ENCODE data around the gene IKZF3.
"Not testable (repeated sequence)": the region's sequence is repeated elsewhere in the genome, so short reads cannot be mapped to it uniquely, and the experiment has no call there.

Gene IKZF3

GRCh38 chr17:39755554-39756379 lies 108.3 kb downstream of the IKZF3 start:
- DNase-seq (ENCODE audit: low read depth in 2 of 2) = no peak

- no peak for DNase-seq (ENCODE audit: low read depth in 2 of 2)
Measured at GRCh38 chr17:39754958-39755553, 109.1 kb downstream of the IKZF3 start.

DNA sequence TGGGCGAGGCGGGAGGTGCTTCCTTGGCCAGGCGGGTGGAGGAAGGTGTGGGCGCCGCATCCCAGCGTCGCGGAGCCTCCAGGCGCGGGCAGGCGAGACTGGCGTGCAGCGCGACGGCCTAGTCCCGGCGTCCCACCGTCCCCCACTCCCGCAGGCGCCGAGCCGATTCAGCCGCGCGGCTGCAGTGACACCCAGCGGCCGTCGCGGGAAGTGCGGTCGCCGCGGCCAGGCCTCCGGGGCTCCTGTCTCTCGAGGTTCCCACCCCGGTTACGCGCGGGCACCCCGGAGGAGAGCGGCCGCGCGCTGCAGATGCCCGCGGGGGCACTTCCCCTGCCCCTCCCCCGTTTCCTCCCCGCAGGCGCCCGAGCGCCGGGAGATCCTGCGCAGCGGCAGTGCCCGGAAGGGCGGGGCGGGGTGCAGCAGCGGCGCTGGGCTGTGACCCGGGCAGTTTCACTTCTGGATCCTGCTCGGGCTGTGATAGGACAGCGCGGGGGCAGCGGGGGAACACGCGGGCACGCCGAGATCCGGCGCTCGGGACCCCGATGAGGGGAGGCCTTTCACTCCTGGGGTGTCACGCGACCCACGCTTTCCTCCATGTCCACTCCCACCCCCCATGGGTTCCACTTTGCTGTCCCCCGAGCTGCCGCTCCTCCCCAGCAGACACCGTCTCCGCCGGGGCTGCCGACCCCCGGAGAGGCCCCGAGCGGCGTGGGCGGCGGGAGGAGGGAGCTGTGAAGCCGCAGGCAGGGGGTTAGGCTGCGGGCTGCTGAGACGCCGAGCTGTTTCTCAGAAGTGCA lies 109.8 kb downstream of the IKZF3 start:
- peak; percentile 92 to 95 for DNase-seq (ENCODE audit: low read depth in 2 of 2)

- DNase-seq (ENCODE audit: low read depth in 2 of 2) = peak in 1 of 2 donors; percentile 66
Measured at GRCh38 chr17:39753514-39754160, 110.5 kb downstream of the IKZF3 start.

DNA sequence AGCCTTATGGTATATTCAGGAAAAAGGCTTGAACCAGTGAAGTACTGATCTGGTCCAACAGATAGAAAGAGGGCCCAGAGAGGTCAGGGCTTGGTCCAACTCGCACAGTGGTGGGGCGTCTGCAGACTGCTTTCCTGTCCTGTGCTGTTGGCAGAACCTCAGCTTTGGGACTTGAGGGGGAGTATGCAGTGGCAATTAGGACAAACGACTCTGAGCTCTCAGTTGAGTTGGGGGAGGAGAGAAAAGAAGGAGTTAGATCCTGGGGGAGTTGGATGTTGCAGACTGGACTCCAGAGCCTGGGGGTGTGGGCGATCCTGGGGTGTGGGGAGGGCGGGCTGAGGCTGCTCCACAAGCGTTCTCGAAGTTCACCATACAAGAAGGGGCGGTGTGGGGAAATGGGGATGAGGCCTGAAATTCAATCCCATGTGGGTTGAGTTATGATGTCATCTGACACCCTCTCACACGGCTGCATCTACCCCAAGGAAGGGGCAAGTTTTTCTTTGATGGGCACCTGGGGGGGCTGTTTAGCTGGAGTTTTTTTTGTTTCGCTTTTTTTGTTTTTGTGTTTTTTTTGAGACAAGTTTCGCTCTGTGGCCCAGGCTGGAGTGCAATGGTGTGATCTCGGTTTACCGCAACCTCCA lies 111.8 kb downstream of the IKZF3 start:
- DNase-seq (ENCODE audit: low read depth in 2 of 2) = no peak

- no peak for DNase-seq (ENCODE audit: low read depth in 2 of 2)
Measured at GRCh38 chr17:39751637-39752036, 112.5 kb downstream of the IKZF3 start.

DNA sequence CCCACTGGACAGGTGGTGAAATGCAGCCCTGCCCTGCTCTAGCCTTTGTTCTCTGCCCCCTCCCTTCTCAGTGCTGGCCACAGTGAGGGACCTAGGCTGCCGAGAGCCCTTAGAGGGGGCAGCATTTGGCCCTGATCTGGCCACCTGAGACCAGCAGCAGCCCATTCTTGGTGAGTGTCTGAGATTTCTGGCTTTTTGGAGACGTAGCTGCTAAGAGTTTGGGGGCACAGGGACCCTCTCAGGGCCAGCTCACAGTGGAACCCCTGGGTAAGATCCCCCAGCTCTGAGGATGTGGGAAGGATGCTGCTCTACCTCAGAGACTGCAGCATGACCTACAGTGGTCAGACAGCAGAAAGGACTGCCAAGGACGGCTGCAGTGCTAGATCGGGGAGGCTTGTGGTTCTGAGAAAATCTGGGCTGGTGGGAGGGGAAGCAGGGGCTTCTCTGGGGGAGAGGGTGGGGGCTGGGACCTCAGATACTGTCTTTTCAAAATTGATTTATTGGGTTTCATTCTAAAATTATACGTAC lies 113.0 kb downstream of the IKZF3 start:
- DNase-seq (ENCODE audit: low read depth in 2 of 2) = no peak

DNA sequence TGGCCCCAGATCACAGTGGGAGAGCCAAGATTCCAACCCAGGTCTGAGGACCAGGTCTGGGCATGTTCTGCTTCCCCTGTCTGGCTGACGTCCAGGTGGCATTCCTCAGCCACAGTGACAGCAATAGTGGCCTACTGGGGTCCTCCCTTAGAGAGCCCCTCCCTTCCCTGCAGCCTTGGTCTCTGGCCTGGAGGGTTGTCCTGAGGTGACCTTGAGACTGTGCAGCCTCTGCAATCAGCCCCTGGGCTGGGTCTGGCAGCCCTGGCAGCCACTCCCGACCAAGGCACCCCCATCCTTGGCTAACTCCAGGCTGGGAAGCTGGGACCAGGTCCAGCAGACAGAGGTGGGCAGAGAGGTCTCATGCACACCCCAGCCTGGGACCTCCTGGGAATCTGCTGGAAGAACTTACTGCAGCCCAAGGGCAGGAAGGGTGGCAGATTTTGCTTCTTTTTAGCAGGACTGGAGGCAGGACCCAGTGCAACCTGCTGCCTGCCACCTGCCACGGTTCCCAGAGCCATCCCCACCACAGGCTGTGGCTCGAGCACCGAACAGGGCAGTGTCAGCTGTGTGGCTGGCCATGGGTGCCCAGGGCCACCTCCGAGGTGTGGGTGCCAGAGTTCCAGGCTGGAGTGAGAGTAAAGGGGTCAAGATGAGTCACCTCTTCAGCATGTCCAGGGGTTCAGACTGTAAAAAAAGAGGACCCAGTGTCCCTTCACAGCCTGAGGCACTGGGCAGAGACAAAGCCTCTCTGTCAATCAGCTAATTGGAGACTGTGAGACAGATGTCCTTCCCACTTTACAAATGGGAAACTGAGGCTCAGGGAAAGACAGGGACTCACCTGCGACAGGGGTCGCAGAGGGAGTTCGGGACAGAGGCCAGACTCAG lies 113.7 kb downstream of the IKZF3 start:
- no peak for DNase-seq (ENCODE audit: low read depth in 2 of 2)

DNA sequence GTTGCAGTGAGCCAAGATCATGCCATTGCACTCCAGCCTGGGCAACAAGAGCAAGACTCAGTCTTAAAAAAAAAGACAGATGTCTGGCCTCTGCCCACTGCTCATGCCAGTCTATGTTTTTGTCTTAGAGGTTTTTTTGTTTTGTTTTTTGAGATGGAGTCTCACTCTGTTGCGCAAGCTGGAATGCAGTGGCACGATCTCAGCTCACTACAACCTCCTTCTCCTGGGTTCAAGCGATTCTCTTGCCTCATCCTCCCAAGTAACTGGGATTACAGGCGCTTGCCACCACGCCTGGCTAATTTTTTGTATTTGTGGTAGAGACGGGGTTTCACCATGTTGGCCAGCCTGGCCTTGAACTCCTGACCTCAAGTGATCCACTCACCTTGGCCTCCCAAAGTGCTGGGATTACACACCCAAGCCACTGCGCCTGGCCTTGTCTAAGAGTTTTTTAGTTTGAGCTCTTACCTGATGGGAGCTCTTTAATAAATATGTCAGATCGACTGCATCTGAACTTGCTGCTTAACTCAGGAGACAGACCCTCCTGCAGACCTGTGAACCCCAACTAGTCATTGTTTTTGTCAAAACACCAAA lies 115.6 kb downstream of the IKZF3 start:
- not testable (repeated sequence) for DNase-seq (ENCODE audit: low read depth in 2 of 2)

- DNase-seq (ENCODE audit: low read depth in 2 of 2) = no peak
Measured at GRCh38 chr17:39747745-39748144, 116.4 kb downstream of the IKZF3 start.

DNA sequence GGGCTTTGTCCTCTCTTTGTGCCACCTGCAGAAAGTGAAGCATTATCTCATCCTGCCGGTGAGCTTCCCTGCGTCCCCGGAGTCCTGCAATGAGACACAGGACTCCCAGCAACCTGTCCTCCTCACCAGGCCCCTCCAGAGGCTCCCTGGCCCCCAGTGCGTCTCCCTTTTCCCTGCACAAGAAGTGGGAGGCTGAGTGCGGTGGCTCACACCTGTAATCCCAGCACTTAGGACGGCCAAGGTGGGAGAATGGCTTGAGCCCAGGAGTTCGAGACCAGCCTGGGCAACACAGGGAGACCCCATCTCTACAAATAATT lies 118.0 kb downstream of the IKZF3 start:
- no peak for DNase-seq (ENCODE audit: low read depth in 2 of 2)

GRCh38 chr17:39745335-39746144 lies 118.6 kb downstream of the IKZF3 start:
- no peak for DNase-seq (ENCODE audit: low read depth in 2 of 2)

DNA sequence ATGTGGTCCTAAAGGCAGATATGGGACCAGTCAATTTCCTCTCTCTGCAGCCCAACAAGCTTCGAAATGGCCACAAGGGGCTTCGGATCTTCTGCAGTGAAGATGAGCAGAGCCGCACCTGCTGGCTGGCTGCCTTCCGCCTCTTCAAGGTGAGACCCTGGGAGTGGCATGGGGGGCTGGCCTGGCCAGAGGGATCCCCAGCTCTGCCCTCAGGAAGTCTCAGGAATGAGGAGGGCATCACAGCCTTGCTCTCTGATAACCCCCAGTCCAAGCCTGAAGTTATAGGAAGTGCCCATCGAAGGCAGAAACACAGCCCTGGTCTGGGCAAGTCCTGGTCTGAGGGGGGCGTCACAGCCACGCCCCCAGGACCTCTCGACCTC lies 119.3 kb downstream of the IKZF3 start:
- no peak for DNase-seq (ENCODE audit: low read depth in 2 of 2)

- DNase-seq (ENCODE audit: low read depth in 2 of 2) = no peak
Measured at GRCh38 chr17:39744075-39744835, 119.9 kb downstream of the IKZF3 start.

- no peak for DNase-seq (ENCODE audit: low read depth in 2 of 2)
Measured at GRCh38 chr17:39742856-39743436, 121.2 kb downstream of the IKZF3 start.

- no peak for DNase-seq (ENCODE audit: low read depth in 2 of 2)
Measured at GRCh38 chr17:39742126-39742855, 121.8 kb downstream of the IKZF3 start.

GRCh38 chr17:39740357-39741111 lies 123.6 kb downstream of the IKZF3 start:
- no peak for DNase-seq (ENCODE audit: low read depth in 2 of 2)
